ENCODE data around the gene ZNF488. TPM values are rescaled to one million over a fixed set of nuclear protein-coding genes. Genes with fewer than 3 reads are reported as not detected.

Gene ZNF488
- total and polyA plus RNA-seq, 3 experiments from 2014 or later, result 0.42 to 0.44 TPM; not detected in 1

DNA sequence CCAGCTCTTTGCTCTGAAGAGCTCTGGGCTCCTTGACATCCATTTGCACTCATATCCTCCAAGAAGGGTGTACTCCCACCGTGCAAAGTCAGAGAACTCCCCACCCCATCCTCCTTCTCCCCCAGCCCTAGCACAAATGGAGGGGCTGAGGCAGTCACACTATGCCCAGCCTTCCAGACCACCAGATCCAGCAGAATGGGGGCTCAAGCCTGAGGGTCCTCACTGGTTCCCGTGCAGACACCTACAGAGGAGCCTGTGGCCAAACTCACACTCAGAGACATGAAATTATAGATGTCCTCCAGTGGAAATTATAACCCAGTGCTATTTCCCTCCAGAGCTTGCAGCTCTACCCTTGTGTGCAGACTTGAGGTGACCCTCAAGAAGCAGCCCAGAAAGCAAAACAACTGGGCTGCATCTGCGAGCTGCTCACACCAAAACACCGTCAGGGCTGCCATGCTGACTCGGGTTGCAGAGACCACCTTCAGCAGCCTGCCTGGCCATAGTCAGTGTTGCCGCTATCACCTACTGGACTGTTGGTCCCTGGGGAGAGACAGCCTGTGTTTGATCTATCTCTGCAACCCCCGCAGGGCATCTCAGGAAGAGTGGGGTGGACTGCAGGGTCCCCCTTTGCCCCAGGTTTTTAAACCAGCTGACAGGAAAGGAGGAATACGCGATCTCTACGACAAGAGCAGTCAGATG lies 7.4 kb downstream of the ZNF488 start:
- no peaks in the 10 kb centered on the region for H3K36me3 ChIP-seq (ENCODE audit: insufficient read depth, low read length)
- peaks cover 15% of the 10 kb centered on the region for H3K27me3 ChIP-seq (ENCODE audit: insufficient read depth, low read length, poor library complexity, severe bottlenecking)
- no peak for DNase-seq
- ChIA-PET CTCF (no interaction called here), POLR2A (no interaction called here)
- Mint-ChIP-seq H3K4me3 (no peak overlapping the region), H3K4me1 (no peaks in the 10 kb centered on the region), H3K36me3 (no peaks in the 10 kb centered on the region), H3K9me3 (peaks cover 0 to 1% (median 0%) of the 10 kb centered on the region in 5 donors), H3K27me3 (peaks cover 40 to 65% of the 10 kb centered on the region in 2 donors), H3K27ac (no peak overlapping the region)
- H3K4me3 ChIP-seq (ENCODE audit: low read length), result no peak overlapping the region
- H3K9me3 ChIP-seq (ENCODE audit: low read length), result no peaks in the 10 kb centered on the region
- H3K27ac ChIP-seq (ENCODE audit: low read depth, low read length), result no peak overlapping the region
- no peaks in the 10 kb centered on the region for H3K4me1 ChIP-seq (ENCODE audit: insufficient read depth, low read length)

DNA sequence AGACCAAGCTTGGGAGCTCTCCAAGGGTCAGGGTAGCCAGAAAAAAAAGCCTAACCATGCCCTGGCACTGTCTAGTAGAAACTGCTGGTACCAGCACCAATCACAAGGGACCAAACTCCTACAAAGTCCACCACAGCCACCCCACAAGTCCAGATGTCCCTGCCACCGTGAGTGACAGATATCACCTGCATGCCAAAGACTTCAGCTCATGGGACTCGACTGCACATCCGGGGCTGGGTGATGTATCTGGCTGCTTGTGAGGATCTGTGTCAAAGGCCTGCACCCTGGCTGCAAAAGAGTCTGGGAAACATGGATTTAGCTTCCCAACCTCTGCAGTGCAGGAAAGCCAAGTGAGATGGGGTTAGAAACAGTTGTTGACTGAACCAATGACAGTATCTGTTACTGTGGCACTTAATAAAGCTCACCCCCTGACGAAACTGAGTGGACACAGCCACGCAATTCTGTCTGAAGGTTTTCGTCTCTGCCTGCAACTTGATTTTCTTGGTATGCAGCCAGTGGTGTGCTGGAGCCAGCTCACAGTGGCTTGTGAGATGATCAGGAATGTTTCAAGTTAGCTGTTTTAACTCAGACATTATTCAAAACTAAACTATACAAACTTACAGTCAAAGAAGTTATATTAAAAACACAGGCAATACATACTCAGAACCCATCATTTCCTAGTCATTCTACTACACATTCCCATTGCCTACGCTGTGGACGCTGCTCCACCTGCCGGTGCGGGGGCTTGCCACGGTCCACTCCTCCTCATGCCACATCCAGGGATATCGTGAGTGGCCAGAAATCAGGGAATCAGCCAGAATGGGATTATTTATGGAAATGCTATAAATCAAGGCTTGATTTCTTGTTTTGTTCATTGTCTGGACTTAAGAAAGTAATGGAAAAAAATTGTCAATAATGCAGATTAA lies 9.2 kb downstream of the ZNF488 start:
- Mint-ChIP-seq H3K27me3 (peaks cover 34 to 47% of the 10 kb centered on the region in 2 donors), H3K4me1 (no peaks in the 10 kb centered on the region), H3K4me3 (no peak overlapping the region), H3K9me3 (no peaks in the 10 kb centered on the region), H3K27ac (peak overlapping the region in 1 of 8 donors; percentile 62), H3K36me3 (no peaks in the 10 kb centered on the region)
- CTCF ChIA-PET, result interaction anchor here (1.1 kb wide), 1 partner anchor 11 kb away, joined by 3 read pairs; no protein-coding TSS in a partner anchor
- Histone ChIP-seq H3K36me3 (ENCODE audit: insufficient read depth, low read length) (no peaks in the 10 kb centered on the region), H3K9me3 (ENCODE audit: low read length) (no peaks in the 10 kb centered on the region), H3K4me3 (ENCODE audit: low read length) (no peak overlapping the region), H3K4me1 (ENCODE audit: insufficient read depth, low read length) (no peaks in the 10 kb centered on the region), H3K27me3 (ENCODE audit: insufficient read depth, low read length, poor library complexity, severe bottlenecking) (peaks cover 7% of the 10 kb centered on the region), H3K27ac (ENCODE audit: low read depth, low read length) (no peak overlapping the region)
- POLR2A ChIA-PET, result no interaction called here
- DNase-seq, result no peak

GRCh38 chr10:47372726-47373125 lies 11.4 kb downstream of the ZNF488 start:
- DNase-seq, result no peak
- no peaks in the 10 kb centered on the region for H3K4me1 ChIP-seq (ENCODE audit: insufficient read depth, low read length)
- H3K9me3 Mint-ChIP-seq, result no peaks in the 10 kb centered on the region
- H3K36me3 ChIP-seq (ENCODE audit: insufficient read depth, low read length), result no peaks in the 10 kb centered on the region
- peaks cover 5% of the 10 kb centered on the region for H3K27me3 ChIP-seq (ENCODE audit: insufficient read depth, low read length, poor library complexity, severe bottlenecking)
- H3K27me3 Mint-ChIP-seq, result peaks cover 24 to 32% of the 10 kb centered on the region in 2 donors
- CTCF ChIA-PET, result interaction anchor here (0.7 kb wide), 1 partner anchor 32 kb away, joined by 4 read pairs; no protein-coding TSS in a partner anchor
- no peak overlapping the region for H3K27ac ChIP-seq (ENCODE audit: low read depth, low read length)
- POLR2A ChIA-PET, result no interaction called here
- H3K9me3 ChIP-seq (ENCODE audit: low read length), result no peaks in the 10 kb centered on the region
- no peak overlapping the region for H3K4me3 Mint-ChIP-seq
- no peaks in the 10 kb centered on the region for H3K4me1 Mint-ChIP-seq
- no peak overlapping the region for H3K4me3 ChIP-seq (ENCODE audit: low read length)
- H3K27ac Mint-ChIP-seq, result no peak overlapping the region
- no peaks in the 10 kb centered on the region for H3K36me3 Mint-ChIP-seq

- Histone ChIP-seq H3K4me1 (ENCODE audit: insufficient read depth, low read length) (no peaks in the 10 kb centered on the region), H3K27ac (ENCODE audit: low read depth, low read length) (no peak overlapping the region), H3K27me3 (ENCODE audit: insufficient read depth, low read length, poor library complexity, severe bottlenecking) (peaks cover under 1% of the 10 kb centered on the region), H3K4me3 (ENCODE audit: low read length) (no peak overlapping the region), H3K9me3 (ENCODE audit: low read length) (no peaks in the 10 kb centered on the region), H3K36me3 (ENCODE audit: insufficient read depth, low read length) (no peaks in the 10 kb centered on the region)
- ChIA-PET POLR2A (no interaction called here), CTCF (interaction anchor here (0.8 kb wide), 1 partner anchor 60 kb away, joined by 3 read pairs; no protein-coding TSS in a partner anchor)
- Mint-ChIP-seq H3K9me3 (no peaks in the 10 kb centered on the region), H3K4me3 (no peak overlapping the region), H3K4me1 (no peaks in the 10 kb centered on the region), H3K36me3 (no peaks in the 10 kb centered on the region), H3K27me3 (peaks cover 19 to 24% of the 10 kb centered on the region in 2 donors), H3K27ac (no peak overlapping the region)
- DNase-seq, result no peak
Measured at GRCh38 chr10:47371629-47372485, 12.2 kb downstream of the ZNF488 start.

GRCh38 chr10:47370878-47371277 lies 13.2 kb downstream of the ZNF488 start:
- no peak for DNase-seq
- Mint-ChIP-seq H3K4me1 (no peaks in the 10 kb centered on the region), H3K4me3 (no peak overlapping the region), H3K27ac (no peak overlapping the region), H3K36me3 (no peaks in the 10 kb centered on the region), H3K9me3 (no peaks in the 10 kb centered on the region), H3K27me3 (peaks cover 12 to 16% of the 10 kb centered on the region in 2 donors)
- H3K27ac ChIP-seq (ENCODE audit: low read depth, low read length), result no peak overlapping the region
- ChIA-PET POLR2A (no interaction called here), CTCF (interaction anchor here (0.8 kb wide), 1 partner anchor 59 kb away, joined by 3 read pairs; no protein-coding TSS in a partner anchor)
- no peaks in the 10 kb centered on the region for H3K27me3 ChIP-seq (ENCODE audit: insufficient read depth, low read length, poor library complexity, severe bottlenecking)
- no peaks in the 10 kb centered on the region for H3K4me1 ChIP-seq (ENCODE audit: insufficient read depth, low read length)
- no peak overlapping the region for H3K4me3 ChIP-seq (ENCODE audit: low read length)
- H3K9me3 ChIP-seq (ENCODE audit: low read length), result no peaks in the 10 kb centered on the region
- H3K36me3 ChIP-seq (ENCODE audit: insufficient read depth, low read length), result no peaks in the 10 kb centered on the region

DNA sequence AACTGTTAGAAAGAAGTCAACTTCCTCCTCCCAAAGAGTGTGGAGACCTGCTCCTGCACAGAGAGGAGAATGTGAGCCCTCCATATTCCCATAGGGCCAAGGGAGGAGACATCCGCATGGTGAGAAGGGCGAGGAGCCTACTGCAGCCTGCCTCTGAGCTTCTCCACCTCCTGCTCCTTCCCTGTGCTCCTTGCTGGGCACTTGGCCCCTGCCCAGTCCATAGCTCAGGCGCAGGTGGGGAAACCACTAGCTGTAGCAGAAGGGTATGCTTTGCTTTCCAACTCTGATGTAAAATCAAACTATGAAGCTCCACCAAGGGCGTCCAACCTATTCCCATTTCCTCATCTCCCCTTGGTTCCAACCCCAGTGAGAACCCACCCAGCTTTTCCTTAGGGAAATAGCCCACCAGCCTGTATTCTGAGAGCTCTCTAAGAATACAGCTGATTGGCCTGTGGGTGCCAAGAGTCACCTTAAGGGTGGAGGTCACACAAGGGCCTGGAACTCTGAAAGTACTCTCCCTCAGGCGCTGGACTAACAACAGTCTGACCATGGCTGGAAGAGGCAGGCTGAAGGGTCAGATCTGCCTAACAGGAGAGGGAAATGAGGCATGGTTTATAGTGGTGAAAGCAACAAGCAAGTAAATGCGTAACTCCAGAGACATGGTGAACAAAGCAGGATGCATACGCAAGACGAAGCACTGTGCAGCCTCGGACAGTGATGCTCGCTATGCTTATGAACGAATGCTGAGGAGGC lies 13.9 kb downstream of the ZNF488 start:
- no peak overlapping the region for H3K4me3 ChIP-seq (ENCODE audit: low read length)
- no peaks in the 10 kb centered on the region for H3K9me3 Mint-ChIP-seq
- no peak for DNase-seq
- H3K27me3 ChIP-seq (ENCODE audit: insufficient read depth, low read length, poor library complexity, severe bottlenecking), result no peaks in the 10 kb centered on the region
- POLR2A ChIA-PET, result no interaction called here
- H3K36me3 Mint-ChIP-seq, result no peaks in the 10 kb centered on the region
- CTCF ChIA-PET, result no interaction called here
- no peak overlapping the region for H3K27ac ChIP-seq (ENCODE audit: low read depth, low read length)
- H3K4me3 Mint-ChIP-seq, result no peak overlapping the region
- H3K9me3 ChIP-seq (ENCODE audit: low read length), result no peaks in the 10 kb centered on the region
- peaks cover 10% of the 10 kb centered on the region in 2 donors for H3K27me3 Mint-ChIP-seq
- peak overlapping the region in 2 of 8 donors; percentile 24 to 26 for H3K27ac Mint-ChIP-seq
- H3K4me1 Mint-ChIP-seq, result no peaks in the 10 kb centered on the region
- H3K36me3 ChIP-seq (ENCODE audit: insufficient read depth, low read length), result no peaks in the 10 kb centered on the region
- no peaks in the 10 kb centered on the region for H3K4me1 ChIP-seq (ENCODE audit: insufficient read depth, low read length)

DNA sequence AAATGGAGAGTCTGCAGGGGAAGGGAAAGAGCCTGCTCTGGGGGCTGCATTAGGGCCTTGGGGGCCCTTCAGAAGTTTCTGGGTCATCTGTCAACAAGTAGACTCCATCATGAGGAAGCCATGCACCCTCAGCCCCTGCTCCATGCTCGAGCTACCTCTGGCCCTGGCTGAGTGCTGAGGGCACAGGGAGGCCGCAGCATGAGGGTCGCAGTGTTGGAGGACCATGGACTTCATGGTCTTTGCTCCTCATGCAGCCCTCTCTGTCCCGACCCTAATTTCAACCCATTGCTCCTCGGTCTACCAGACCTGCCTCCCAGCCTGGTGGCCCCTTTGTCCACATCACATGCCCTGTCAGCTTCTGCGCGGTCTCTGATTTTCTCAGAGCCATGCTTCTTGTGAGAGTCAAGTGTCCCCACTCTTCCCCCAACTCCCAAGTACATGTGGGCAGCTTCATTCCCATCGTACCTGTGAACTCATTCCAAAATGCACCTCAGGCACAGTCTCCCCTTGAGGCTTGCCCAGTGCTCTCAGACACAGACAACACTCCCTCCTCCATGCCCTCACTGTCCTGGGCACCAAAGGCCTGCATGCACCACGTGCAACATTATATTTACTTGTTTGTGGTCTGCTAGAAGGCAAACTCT lies 14.7 kb downstream of the ZNF488 start:
- Histone ChIP-seq H3K4me1 (ENCODE audit: insufficient read depth, low read length) (no peaks in the 10 kb centered on the region), H3K36me3 (ENCODE audit: insufficient read depth, low read length) (no peaks in the 10 kb centered on the region), H3K4me3 (ENCODE audit: low read length) (no peak overlapping the region), H3K9me3 (ENCODE audit: low read length) (no peaks in the 10 kb centered on the region), H3K27ac (ENCODE audit: low read depth, low read length) (no peak overlapping the region), H3K27me3 (ENCODE audit: insufficient read depth, low read length, poor library complexity, severe bottlenecking) (no peaks in the 10 kb centered on the region)
- Mint-ChIP-seq H3K27ac (no peak overlapping the region), H3K4me1 (no peaks in the 10 kb centered on the region), H3K27me3 (peaks cover 6 to 11% of the 10 kb centered on the region in 2 donors), H3K9me3 (no peaks in the 10 kb centered on the region), H3K36me3 (no peaks in the 10 kb centered on the region), H3K4me3 (no peak overlapping the region)
- POLR2A ChIA-PET, result no interaction called here
- CTCF ChIA-PET, result interaction anchor here (1.3 kb wide), 1 partner anchor 28 kb away, joined by 3 read pairs; no protein-coding TSS in a partner anchor
- no peak for DNase-seq
